GM18498 (cell line): ENCODE measurements around the gene ADM2.
"Not testable (repeated sequence)": the region's sequence is repeated elsewhere in the genome, so short reads cannot be mapped to it uniquely, and the experiment has no call there.

Experiments
- ATAC-seq: cut with Tn5 transposase; IDR thresholded peaks from one replicate; pipeline ENCODE4 v1.9.1; 2021; ENCODE audit warnings: mild to moderate bottlenecking, moderate library complexity; ENCODE audit not compliant: unreplicated experiment

The ADM2 gene

GRCh38 chr22:50533856-50534711 lies 52.7 kb downstream of the ADM2 start:
- not testable (repeated sequence) for ATAC-seq

GRCh38 chr22:50535113-50535512 lies 53.8 kb downstream of the ADM2 start:
- ATAC-seq = no peak
